Bronchial epithelial cell (primary cell): ENCODE measurements around the gene ARHGAP42. TPM values are rescaled to one million over a fixed set of nuclear protein-coding genes. Genes with fewer than 3 reads are reported as not detected.

Experiments used
- DNase-seq: peaks from one replicate; pipeline ENCODE4 v3.0.0-alpha.2; 2010; ENCODE audit warnings: low read depth
- FAIRE-seq: peaks from 2 replicates; lab custom pipeline; 2011; peaks lifted over from hg19 to GRCh38; lab: Jason Lieb, UNC
- H3K27me3 ChIP-seq: 2 replicates; pipeline ENCODE4 v1.5.1; 2011; ENCODE audit warnings: low read length; ENCODE audit not compliant: control insufficient read depth, insufficient read depth
- H3K36me3 ChIP-seq: 2 replicates; pipeline ENCODE4 v1.5.1; 2011; ENCODE audit warnings: low read length; ENCODE audit not compliant: control insufficient read depth, insufficient read depth
- H3K4me3 ChIP-seq: 2 replicates; pipeline ENCODE4 v1.5.1; 2011; ENCODE audit warnings: mild to moderate bottlenecking, low read depth, low read length, control low read depth
- CTCF ChIP-seq: IDR thresholded peaks from 2 replicates; pipeline ENCODE4 v1.5.1; 2011; ENCODE audit warnings: mild to moderate bottlenecking, moderate library complexity, low read length, control low read depth, inconsistent platforms; ENCODE audit not compliant: insufficient read depth, severe bottlenecking
- total RNA-seq: library from RNA; depleted of rRNA; stranded (reverse); fragments of >200 nt; gene quantifications from 2 replicates; pipeline ENCODE4 v1.2.1, GENCODE V29; 2014

ARHGAP42 gene
- total RNA-seq, 1 donor from 2014 or later: 5.3 TPM

GRCh38 chr11:100789500-100789899 is 102.4 kb downstream of the ARHGAP42 start:
- DNase-seq: no peak
- TF ChIP-seq CTCF: no peak
- FAIRE-seq: no peak
- Histone ChIP-seq H3K36me3 (no peaks in the 10 kb centered on the region), H3K4me3 (no peak overlapping the region), H3K27me3 (no peaks in the 10 kb centered on the region)

GRCh38 chr11:100790073-100790472 is 103.0 kb downstream of the ARHGAP42 start:
- no peak for TF ChIP-seq CTCF
- Histone ChIP-seq H3K27me3 (no peaks in the 10 kb centered on the region), H3K36me3 (no peaks in the 10 kb centered on the region), H3K4me3 (no peak overlapping the region)
- no peak for DNase-seq
- no peak for FAIRE-seq

GRCh38 chr11:100791103-100791502 is 104.0 kb downstream of the ARHGAP42 start:
- FAIRE-seq (no peak), DNase-seq (no peak)
- Histone ChIP-seq H3K36me3 (no peaks in the 10 kb centered on the region), H3K4me3 (no peak overlapping the region), H3K27me3 (no peaks in the 10 kb centered on the region)
- no peak for TF ChIP-seq CTCF

- DNase-seq: peak; percentile 71
- Histone ChIP-seq H3K36me3 (no peaks in the 10 kb centered on the region), H3K27me3 (no peaks in the 10 kb centered on the region), H3K4me3 (no peak overlapping the region)
- FAIRE-seq: no peak
- no peak for TF ChIP-seq CTCF
These were observed 104.8 kb downstream of the ARHGAP42 start for GRCh38 chr11:100791860-100792259.

- FAIRE-seq (no peak), DNase-seq (peak; percentile 38)
- Histone ChIP-seq H3K27me3 (no peaks in the 10 kb centered on the region), H3K36me3 (no peaks in the 10 kb centered on the region), H3K4me3 (no peak overlapping the region)
- TF ChIP-seq CTCF: no peak
These were observed 106.4 kb downstream of the ARHGAP42 start for GRCh38 chr11:100793525-100793924.

GRCh38 chr11:100794446-100794845 is 107.4 kb downstream of the ARHGAP42 start:
- DNase-seq (no peak), FAIRE-seq (no peak)
- Histone ChIP-seq H3K27me3 (no peaks in the 10 kb centered on the region), H3K4me3 (no peak overlapping the region), H3K36me3 (no peaks in the 10 kb centered on the region)
- no peak for TF ChIP-seq CTCF
